B cell (primary cell): ENCODE measurements around the gene TEDDM1. TPM values are rescaled to one million over a fixed set of nuclear protein-coding genes. Genes with fewer than 3 reads are reported as not detected.

Source experiments
- ATAC-seq: fragments of 200-7000 bp; cut with Tn5 transposase; one replicate; pipeline ENCODE4 v1.10.0; 2021; ENCODE audit warnings: low read depth, mild to moderate bottlenecking, moderate number of reproducible peaks, moderate library complexity
- CTCF ChIA-PET: fragments of 350-600 bp; sonication (Branson Sonifier 250); formaldehyde crosslinking; loops from one replicate; lab custom pipeline; 2021; ENCODE audit warnings: antibody characterized with exemption, inconsistent platforms; lab: Charles Lee
- POLR2A ChIA-PET: fragments of 350-600 bp; sonication (Branson Sonifier 250); formaldehyde crosslinking; loops from one replicate; lab custom pipeline; 2021; ENCODE audit warnings: antibody characterized with exemption; lab: Charles Lee
- DNase-seq: peaks from one replicate; pipeline ENCODE4 v3.0.0; 2013
- H2AFZ ChIP-seq: 2 replicates; pipeline ENCODE4 v1.6.1; 2012; ENCODE audit warnings: mild to moderate bottlenecking, low read depth, low read length; ENCODE audit not compliant: insufficient read depth, poor library complexity, severe bottlenecking
- H3K27ac ChIP-seq, 2 donors: 1 replicate in 1 of 2; 2 replicates in 1 of 2; pipeline ENCODE4 v1.5.1; 2012 to 2013; ENCODE audit warnings: low read length in 2 of 2, mild to moderate bottlenecking in 2 of 2, moderate library complexity in 1 of 2
- H3K27me3 ChIP-seq, 4 experiments: fragments of 200-600 bp in 1 of 4; sonication (generic) in 1 of 4; replicated peaks in 1 of 4; 1 replicate in 2 of 4; 2 replicates in 2 of 4; pipeline versions ENCODE4 v1.6.1 to v1.7.0; 2013 to 2016; ENCODE audit warnings: low read length in 3 of 4, mild to moderate bottlenecking in 2 of 4, mixed read lengths in 1 of 4, moderate library complexity in 1 of 4; ENCODE audit not compliant: insufficient read depth in 4 of 4, control insufficient read depth in 3 of 4; ENCODE audit errors: control extremely low read depth in 1 of 4
- H3K36me3 ChIP-seq, 2 experiments: replicated peaks in 1 of 2; 1 replicate in 1 of 2; 2 replicates in 1 of 2; pipeline versions ENCODE4 v1.6.1 to v1.7.1; 2013; ENCODE audit warnings: low read length in 1 of 2; ENCODE audit not compliant: insufficient read depth in 2 of 2, control insufficient read depth in 1 of 2; ENCODE audit errors: control extremely low read depth in 1 of 2, extremely low read depth in 1 of 2
- H3K4me1 ChIP-seq, 2 donors: fragments of 200-600 bp in 1 of 2; sonication (generic) in 1 of 2; 1 replicate in 1 of 2; 2 replicates in 1 of 2; pipeline versions ENCODE4 v1.5.1 to v1.6.1; 2013 to 2017; ENCODE audit warnings: low read length in 2 of 2; ENCODE audit not compliant: control insufficient read depth in 2 of 2, insufficient read depth in 2 of 2
- H3K4me2 ChIP-seq: replicated peaks from 2 replicates; pipeline ENCODE3; 2012; ENCODE audit warnings: mild to moderate bottlenecking, low read depth, low read length; ENCODE audit not compliant: poor library complexity, severe bottlenecking
- H3K4me3 ChIP-seq, 5 experiments: fragments of 200-600 bp in 1 of 5; sonication (generic) in 1 of 5; 1 replicate in 3 of 5; 2 replicates in 2 of 5; pipeline versions ENCODE4 v1.5.1 to v1.7.0; 2011 to 2016; ENCODE audit warnings: low read length in 4 of 5, mild to moderate bottlenecking in 4 of 5, low read depth in 2 of 5, control low read depth in 1 of 5, moderate library complexity in 1 of 5; ENCODE audit not compliant: insufficient read depth in 1 of 5; ENCODE audit errors: control extremely low read depth in 1 of 5, extremely low read depth in 1 of 5
- H3K79me2 ChIP-seq: fragments of 200-600 bp; sonication (generic); one replicate; pipeline ENCODE4 v1.6.0; 2016; ENCODE audit warnings: low read length; ENCODE audit not compliant: control insufficient read depth, insufficient read depth
- H3K9ac ChIP-seq: fragments of 200-600 bp; sonication (generic); 2 replicates; pipeline ENCODE4 v1.6.1; 2017; ENCODE audit warnings: mild to moderate bottlenecking, low read length, moderate library complexity
- H3K9me3 ChIP-seq, 3 donors: one replicate each; pipeline versions ENCODE4 v1.6.1 to v1.7.1; 2013; ENCODE audit warnings: low read length in 2 of 3; ENCODE audit not compliant: control insufficient read depth in 2 of 3, insufficient read depth in 1 of 3; ENCODE audit errors: control extremely low read depth in 1 of 3
- H4K20me1 ChIP-seq: 2 replicates; pipeline ENCODE4 v1.6.0; 2012; ENCODE audit warnings: mild to moderate bottlenecking, low read length; ENCODE audit not compliant: insufficient read depth, control insufficient read depth, poor library complexity, severe bottlenecking
- H3K27ac Mint-ChIP-seq: one replicate; pipeline ENCODE4 v1.8.0; 2021; ENCODE audit warnings: mixed read lengths
- H3K27me3 Mint-ChIP-seq: one replicate; pipeline ENCODE4 v1.8.0; 2021; ENCODE audit warnings: mixed read lengths
- H3K4me1 Mint-ChIP-seq: one replicate; pipeline ENCODE4 v1.8.0; 2021; ENCODE audit warnings: mixed read lengths
- H3K4me3 Mint-ChIP-seq: one replicate; pipeline ENCODE4 v1.8.0; 2021; ENCODE audit warnings: mixed read lengths
- H3K9me3 Mint-ChIP-seq: one replicate; pipeline ENCODE4 v1.8.0; 2022; ENCODE audit warnings: mixed read lengths; ENCODE audit not compliant: insufficient read depth
- EZH2 ChIP-seq: IDR thresholded peaks from 2 replicates; pipeline ENCODE4 v1.6.1; 2012; ENCODE audit warnings: borderline replicate concordance, low read depth, mild to moderate bottlenecking, moderate library complexity, low read length; ENCODE audit not compliant: insufficient read depth, poor library complexity, severe bottlenecking
- WGBS: methylation state at CpG from one replicate; pipeline ENCODE4 v1.1.5; 2013; ENCODE audit warnings: missing lambda C conversion rate; ENCODE audit not compliant: insufficient coverage; 5-methylcytosine and 5-hydroxymethylcytosine counted together
- intact Hi-C: fragments of 100-400 bp; cut with micrococcal nuclease; formaldehyde crosslinking; loops from one replicate; pipeline ENCODE4 v1.10.0; 2022
- polyA plus RNA-seq: library from polyadenylated mRNA; depleted of rRNA; stranded (reverse); fragments of >200 nt; gene quantifications from 2 replicates; pipeline ENCODE4 v1.2.3, GENCODE V29; 2012
- total RNA-seq, 2 donors: library from RNA; stranded (reverse); fragments of 120-200 nt in 1 of 2; gene quantifications; 1 replicate in 1 of 2; 2 replicates in 1 of 2; pipeline versions ENCODE4 v1.2.3 to v1.2.4, GENCODE V29; 2013 to 2022
- TF ChIP-seq, protein P1 (sequence below): fragments of 200-600 bp; IDR thresholded peaks from one replicate; pipeline ENCODE4 v1.8.0; 2022; ENCODE audit warnings: antibody characterized with exemption, mild to moderate bottlenecking

Gene TEDDM1
- total and polyA plus RNA-seq, 2 donors (not counting 1 experiment from before 2014, with no cell fraction given), result not detected

DNA sequence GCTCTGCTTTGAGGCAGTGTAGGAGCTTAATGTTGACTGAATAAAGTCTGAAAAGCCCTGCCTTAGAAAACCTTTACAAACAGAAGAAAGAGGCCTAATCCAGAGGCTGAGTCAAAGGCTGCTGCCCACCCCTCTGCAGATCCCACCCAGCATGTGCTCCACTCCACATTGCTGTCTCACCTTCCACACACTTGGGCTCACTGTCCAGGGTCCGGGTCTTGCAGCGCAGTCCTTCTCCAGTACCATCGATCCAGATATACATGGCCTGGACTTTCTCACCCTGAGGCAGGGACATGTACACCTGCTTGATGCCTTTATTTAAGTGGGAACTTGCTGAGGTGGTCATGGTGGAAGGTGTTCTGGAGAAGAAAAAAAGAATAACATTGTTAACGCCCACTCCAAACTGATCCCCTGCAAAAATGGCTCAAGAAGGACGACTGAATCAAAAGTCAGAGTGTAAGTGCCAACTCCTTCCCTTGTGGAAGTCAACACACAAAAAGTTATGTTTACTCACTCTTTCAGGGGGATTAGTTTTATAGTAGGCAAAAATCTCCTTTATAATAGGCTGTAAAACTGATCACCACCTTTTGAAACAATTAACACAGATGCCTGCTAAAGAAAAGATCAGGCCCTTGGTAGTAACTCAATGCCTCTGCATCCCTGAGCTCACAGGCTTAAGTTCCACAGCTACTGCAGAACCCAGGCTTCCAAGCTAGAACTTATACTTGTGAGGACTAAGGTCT is 11.9 kb downstream of the TEDDM1 start:
- Histone ChIP-seq H3K4me3 (peak overlapping the region in 1 of 5 experiments; percentile 64), H3K79me2 (peaks cover 15% of the 10 kb centered on the region), H3K9me3 (no peaks in the 10 kb centered on the region), H3K4me1 (peaks cover 20 to 30% of the 10 kb centered on the region in 2 donors), H3K27ac (no peak overlapping the region), H3K36me3 (peaks cover 2 to 41% of the 10 kb centered on the region in 2 experiments), H4K20me1 (no peaks in the 10 kb centered on the region), H3K27me3 (peaks cover 0 to 14% (median 4%) of the 10 kb centered on the region in 4 experiments), H2AFZ (no peak overlapping the region), H3K4me2 (no peak overlapping the region), H3K9ac (no peak overlapping the region)
- ChIA-PET CTCF (interaction anchor here (0.6 to 2.4 kb wide), 4 partner anchors 8 to 245 kb away, joined by 3 to 15 read pairs (median 4); no protein-coding TSS in a partner anchor), POLR2A (no interaction called here)
- WGBS, result 100% methylated on average over 3 of the region's 5 CpGs
- H3K27ac Mint-ChIP-seq, result no peak overlapping the region
- no peak for ATAC-seq
- intact Hi-C loops, result no loop called here
- no peaks in the 10 kb centered on the region for H3K27me3 Mint-ChIP-seq
- TF ChIP-seq, protein P1, sequence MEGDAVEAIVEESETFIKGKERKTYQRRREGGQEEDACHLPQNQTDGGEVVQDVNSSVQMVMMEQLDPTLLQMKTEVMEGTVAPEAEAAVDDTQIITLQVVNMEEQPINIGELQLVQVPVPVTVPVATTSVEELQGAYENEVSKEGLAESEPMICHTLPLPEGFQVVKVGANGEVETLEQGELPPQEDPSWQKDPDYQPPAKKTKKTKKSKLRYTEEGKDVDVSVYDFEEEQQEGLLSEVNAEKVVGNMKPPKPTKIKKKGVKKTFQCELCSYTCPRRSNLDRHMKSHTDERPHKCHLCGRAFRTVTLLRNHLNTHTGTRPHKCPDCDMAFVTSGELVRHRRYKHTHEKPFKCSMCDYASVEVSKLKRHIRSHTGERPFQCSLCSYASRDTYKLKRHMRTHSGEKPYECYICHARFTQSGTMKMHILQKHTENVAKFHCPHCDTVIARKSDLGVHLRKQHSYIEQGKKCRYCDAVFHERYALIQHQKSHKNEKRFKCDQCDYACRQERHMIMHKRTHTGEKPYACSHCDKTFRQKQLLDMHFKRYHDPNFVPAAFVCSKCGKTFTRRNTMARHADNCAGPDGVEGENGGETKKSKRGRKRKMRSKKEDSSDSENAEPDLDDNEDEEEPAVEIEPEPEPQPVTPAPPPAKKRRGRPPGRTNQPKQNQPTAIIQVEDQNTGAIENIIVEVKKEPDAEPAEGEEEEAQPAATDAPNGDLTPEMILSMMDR, result no peak
- TF ChIP-seq EZH2, result no peak
- no peak for DNase-seq
- peaks cover 25% of the 10 kb centered on the region for H3K4me1 Mint-ChIP-seq
- H3K4me3 Mint-ChIP-seq, result peak overlapping the region; percentile 60
- no peaks in the 10 kb centered on the region for H3K9me3 Mint-ChIP-seq

DNA sequence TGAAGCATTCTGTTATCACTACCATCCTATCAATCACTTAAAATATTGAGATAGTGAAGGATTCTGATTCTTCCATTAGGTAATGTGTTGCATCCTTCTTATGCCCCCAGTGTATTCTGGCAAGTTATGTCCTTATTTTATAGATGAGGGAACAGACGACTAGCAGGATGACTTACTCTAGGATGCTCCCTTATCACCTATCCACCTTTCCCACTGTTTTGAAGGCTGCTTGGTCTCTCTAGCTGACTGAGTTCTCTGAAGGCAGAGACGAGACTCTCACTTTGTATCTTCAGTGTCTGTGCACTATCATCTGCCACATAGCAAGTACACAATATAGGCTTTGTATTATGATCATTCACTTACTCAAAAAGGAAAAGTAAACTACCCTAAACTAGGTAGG is 12.9 kb downstream of the TEDDM1 start:
- Mint-ChIP-seq H3K27me3 (no peaks in the 10 kb centered on the region), H3K4me3 (no peak overlapping the region), H3K4me1 (peaks cover 22% of the 10 kb centered on the region), H3K27ac (no peak overlapping the region), H3K9me3 (no peaks in the 10 kb centered on the region)
- 80% methylated on average over 1 of the region's 2 CpGs for WGBS
- H3K9me3 ChIP-seq, result no peaks in the 10 kb centered on the region
- H3K79me2 ChIP-seq, result peaks cover 15% of the 10 kb centered on the region
- no peaks in the 10 kb centered on the region for H4K20me1 ChIP-seq
- no peak overlapping the region for H3K9ac ChIP-seq
- no peak for DNase-seq
- no peak for ATAC-seq
- no peak overlapping the region for H3K27ac ChIP-seq
- POLR2A ChIA-PET, result no interaction called here
- no peak overlapping the region for H3K4me2 ChIP-seq
- intact Hi-C loops, result no loop called here
- H3K27me3 ChIP-seq, result peaks cover 0 to 8% (median under 1%) of the 10 kb centered on the region in 4 experiments
- TF ChIP-seq EZH2, result no peak
- TF ChIP-seq, protein P1, result no peak
- CTCF ChIA-PET, result interaction anchor here (1.0 to 1.8 kb wide), 2 partner anchors 9 to 244 kb away, joined by 3 to 4 read pairs; no protein-coding TSS in a partner anchor
- H3K4me1 ChIP-seq, result peaks cover 16 to 28% of the 10 kb centered on the region in 2 donors
- H3K36me3 ChIP-seq, result peaks cover 2 to 41% of the 10 kb centered on the region in 2 experiments
- H3K4me3 ChIP-seq, result no peak overlapping the region
- no peak overlapping the region for H2AFZ ChIP-seq
